K562 (cell line): ENCODE results near the gene KCNN3.

Source experiments
- ARNT ChIP-seq, 2 experiments: fragments of 450-650 bp; IDR thresholded peaks; 2 replicates each; pipeline ENCODE4 v1.6.1; 2016; ENCODE audit warnings: mild to moderate bottlenecking in 1 of 2
- ATF6 ChIP-seq: sonication (generic); formaldehyde crosslinking; IDR thresholded peaks from 2 replicates; pipeline ENCODE4 v1.4.0; 2020; ENCODE audit warnings: mild to moderate bottlenecking, missing genetic modification reagents
- CTCF ChIP-seq, 3 experiments: IDR thresholded peaks in 2 of 3; conservative IDR thresholded peaks in 1 of 3; 2 replicates each; pipeline ENCODE4 v1.5.1; 2011 to 2012; ENCODE audit warnings: low read length in 3 of 3, mild to moderate bottlenecking in 3 of 3, control low read depth in 2 of 3, improper control_type of control experiment in 1 of 3, inconsistent platforms in 1 of 3, low read depth in 1 of 3, mixed read lengths in 1 of 3, moderate library complexity in 1 of 3; ENCODE audit not compliant: insufficient read depth in 2 of 3
- DNMT1 ChIP-seq: fragments of 450-650 bp; IDR thresholded peaks from 2 replicates; pipeline ENCODE4 v1.6.1; 2016; ENCODE audit warnings: antibody characterized with exemption, mild to moderate bottlenecking
- FOXJ3 ChIP-seq: sonication (generic); formaldehyde crosslinking; IDR thresholded peaks from 2 replicates; pipeline ENCODE4 v1.4.0; 2020; ENCODE audit warnings: mild to moderate bottlenecking, missing genetic modification reagents
- FOXK2 ChIP-seq, 2 experiments: fragments of 450-650 bp; IDR thresholded peaks in 1 of 2; conservative IDR thresholded peaks in 1 of 2; 2 replicates each; pipeline ENCODE4 v1.6.1; 2016; ENCODE audit warnings: low read depth in 2 of 2, mild to moderate bottlenecking in 1 of 2
- HCFC1 ChIP-seq: IDR thresholded peaks from 2 replicates; pipeline ENCODE4 v1.6.1; 2012; ENCODE audit warnings: low read depth, low read length, improper control_type of control experiment
- KDM1A ChIP-seq, 2 experiments: fragments of 450-650 bp; IDR thresholded peaks; 2 replicates each; pipeline ENCODE4 v1.6.1; 2016; ENCODE audit warnings: mild to moderate bottlenecking in 2 of 2
- TAF1 ChIP-seq: IDR thresholded peaks from 2 replicates; pipeline ENCODE4 v1.6.1; 2011; ENCODE audit warnings: mild to moderate bottlenecking, low read length, moderate library complexity; ENCODE audit not compliant: insufficient read depth, control insufficient read depth, severe bottlenecking; ENCODE audit errors: extremely low read depth
- ZBTB33 ChIP-seq: sonication (generic); formaldehyde crosslinking; IDR thresholded peaks from 2 replicates; pipeline ENCODE4 v1.8.1; 2023; ENCODE audit warnings: mild to moderate bottlenecking, missing genetic modification reagents
- ZC3H4 ChIP-seq: sonication (generic); formaldehyde crosslinking; IDR thresholded peaks from 2 replicates; pipeline ENCODE4 v1.9.0; 2021; ENCODE audit warnings: missing genetic modification reagents, borderline replicate concordance
- ZNF274 ChIP-seq: IDR thresholded peaks from 2 replicates; pipeline ENCODE4 v1.6.1; 2011; ENCODE audit warnings: low read depth, mild to moderate bottlenecking, low read length, moderate library complexity, borderline replicate concordance
- ZNF79 ChIP-seq: fragments of 250-450 bp; sonication (Bioruptor Pico); IDR thresholded peaks from 2 replicates; pipeline ENCODE4 v1.4.0; 2020; ENCODE audit warnings: low read depth, mild to moderate bottlenecking, moderate library complexity

- TF ChIP-seq FOXJ3 (CRISPR knock-in tag) (no peak), HCFC1 (no peak), TAF1 (no peak), KDM1A (IDR thresholded peaks at IDR 0.05) (no peak), ZC3H4 (CRISPR knock-in tag) (no peak), FOXK2 (conservative IDR thresholded peaks at IDR 0.05 in 1 of 2, IDR thresholded peaks at IDR 0.05 in 1 of 2; ENCODE audit: low read depth in 2 of 2) (no peak), ATF6 (CRISPR knock-in tag) (no peak), ZNF79 (CRISPR knock-in tag) (no peak), ARNT (IDR thresholded peaks at IDR 0.05) (no peak), ZNF274 (no peak), ZBTB33 (no peak), CTCF (IDR thresholded peaks at IDR 0.05 in 2 of 3, conservative IDR thresholded peaks at IDR 0.05 in 1 of 3; ENCODE audit: insufficient read depth in 2 of 3, low read depth in 1 of 3, low read length in 3 of 3) (no peak), DNMT1 (no peak)
These were observed 41.8 kb upstream of the KCNN3 start for GRCh38 chr1:154911691-154912550.
